RPMI7951 (cell line): ENCODE data around the gene KCTD4. TPM values are rescaled to one million over a fixed set of nuclear protein-coding genes. Genes with fewer than 3 reads are reported as not detected.
A peak's percentile ranks its signal among the peaks of the same experiment; 100 is the strongest.
"Not testable (repeated sequence)": the region's sequence is repeated elsewhere in the genome, so short reads cannot be mapped to it uniquely, and the experiment has no call there.

Experiments
- DNase-seq: peaks from one replicate; pipeline ENCODE4 v3.0.0-alpha.2; 2012; ENCODE audit warnings: low read depth
- total RNA-seq: library from RNA; depleted of rRNA; stranded (reverse); fragments of >200 nt; shearing (Covaris generic); gene quantifications from 2 replicates; pipeline ENCODE4 v1.2.3, GENCODE V29; 2014; rRNA removed

KCTD4 gene
- total RNA-seq, result 0.10 and 0.36 TPM in 2 replicates

GRCh38 chr13:45200701-45201232 is at the start of gene KCTD4:
Gene KCTD4 (minus strand): TSS chr13:45201045. CDS start chr13:45194567, 6,478 bp downstream.
- DNase-seq, result no peak

- DNase-seq, result no peak
Observed at GRCh38 chr13:45249662-45250061, 48.8 kb upstream of the KCTD4 start.

- DNase-seq, result not testable (repeated sequence)
Observed at GRCh38 chr13:45244736-45245135, 43.9 kb upstream of the KCTD4 start.

- DNase-seq, result no peak
Observed at GRCh38 chr13:45243077-45243476, 42.2 kb upstream of the KCTD4 start.

- no peak for DNase-seq
Observed at GRCh38 chr13:45242524-45242923, 41.7 kb upstream of the KCTD4 start.

- DNase-seq, result peak; percentile 42
Observed at GRCh38 chr13:45242070-45242469, 41.2 kb upstream of the KCTD4 start.

GRCh38 chr13:45240143-45240542 is 39.3 kb upstream of the KCTD4 start:
- no peak for DNase-seq

GRCh38 chr13:45238945-45239795 is 38.3 kb upstream of the KCTD4 start:
- DNase-seq, result peak; percentile 49

- DNase-seq, result no peak
Observed at GRCh38 chr13:45232591-45232990, 31.7 kb upstream of the KCTD4 start.

- peak; percentile 45 for DNase-seq
Observed at GRCh38 chr13:45231722-45232121, 30.9 kb upstream of the KCTD4 start.

- no peak for DNase-seq
Observed at GRCh38 chr13:45231305-45231704, 30.5 kb upstream of the KCTD4 start.

GRCh38 chr13:45229172-45229571 is 28.3 kb upstream of the KCTD4 start:
- DNase-seq, result no peak

- no peak for DNase-seq
Observed at GRCh38 chr13:45228002-45228401, 27.2 kb upstream of the KCTD4 start.

- DNase-seq, result no peak
Observed at GRCh38 chr13:45226024-45226423, 25.2 kb upstream of the KCTD4 start.

GRCh38 chr13:45225370-45225769 is 24.5 kb upstream of the KCTD4 start:
- no peak for DNase-seq

GRCh38 chr13:45224176-45224575 is 23.3 kb upstream of the KCTD4 start:
- peak; percentile 51 for DNase-seq

GRCh38 chr13:45222919-45223318 is 22.1 kb upstream of the KCTD4 start:
- DNase-seq, result no peak

- no peak for DNase-seq
Observed at GRCh38 chr13:45222516-45222915, 21.7 kb upstream of the KCTD4 start.

- no peak for DNase-seq
Observed at GRCh38 chr13:45220403-45220802, 19.6 kb upstream of the KCTD4 start.

GRCh38 chr13:45219938-45220375 is 19.1 kb upstream of the KCTD4 start:
- peak; percentile 78 for DNase-seq

- DNase-seq, result peak; percentile 54
Observed at GRCh38 chr13:45219123-45219891, 18.5 kb upstream of the KCTD4 start.

GRCh38 chr13:45218689-45219088 is 17.8 kb upstream of the KCTD4 start:
- no peak for DNase-seq

- no peak for DNase-seq
Observed at GRCh38 chr13:45216193-45216592, 15.3 kb upstream of the KCTD4 start.
